ENCODE data around the gene ARRDC3. TPM values are rescaled to one million over a fixed set of nuclear protein-coding genes. Genes with fewer than 3 reads are reported as not detected.

ARRDC3 gene
- total RNA-seq, 4 donors from 2014 or later, result 168 to 289 (median 228) TPM

GRCh38 chr5:91417219-91417618, 34.1 kb upstream of the ARRDC3 start:
- no peaks in the 10 kb centered on the region for H3K9me3 ChIP-seq
- no peaks in the 10 kb centered on the region for H3K36me3 ChIP-seq
- no peaks in the 10 kb centered on the region for H3K27me3 ChIP-seq
- H3K4me3 ChIP-seq (replicated peaks in 1 of 3), result no peak overlapping the region
- no peak for TF ChIP-seq POLR2A (IDR thresholded peaks at IDR 0.05)
- TF ChIP-seq CTCF (IDR thresholded peaks at IDR 0.05), result no peak
- H3K4me1 ChIP-seq, result peaks cover 5 to 9% of the 10 kb centered on the region in 2 donors
- intact Hi-C loops (cut with DNase I), result no loop called here
- no peak overlapping the region for H3K27ac ChIP-seq
- no peak for DNase-seq
- 69 to 74% methylated on average over 3 of the region's 3 CpGs for WGBS, 2 donors

- intact Hi-C loops (cut with DNase I), result no loop called here
- H3K27me3 ChIP-seq, result no peaks in the 10 kb centered on the region
Measured at GRCh38 chr5:91416491-91416890, 33.4 kb upstream of the ARRDC3 start.

GRCh38 chr5:91409304-91409703, 26.2 kb upstream of the ARRDC3 start:
- H3K27ac ChIP-seq, result no peak overlapping the region
- whole genome bisulfite sequencing, 2 donors, result 97 to 100% methylated on average over 1 of the region's 1 CpG

More at GRCh38 chr5:91416491-91416890, 33.4 kb upstream of the ARRDC3 start:
- no peaks in the 10 kb centered on the region for H3K36me3 ChIP-seq
- no peaks in the 10 kb centered on the region for H3K9me3 ChIP-seq
- TF ChIP-seq POLR2A (IDR thresholded peaks at IDR 0.05) (no peak), CTCF (IDR thresholded peaks at IDR 0.05) (no peak)
- H3K4me3 ChIP-seq (replicated peaks in 1 of 3), result no peak overlapping the region
- peaks cover 5 to 9% of the 10 kb centered on the region in 2 donors for H3K4me1 ChIP-seq
- H3K27ac ChIP-seq, result no peak overlapping the region
- no peak for DNase-seq
- WGBS, 2 donors, result 93 to 97% methylated on average over 2 of the region's 2 CpGs

GRCh38 chr5:91408710-91409109, 25.6 kb upstream of the ARRDC3 start:
- H3K27me3 ChIP-seq, result no peaks in the 10 kb centered on the region
- TF ChIP-seq POLR2A (IDR thresholded peaks at IDR 0.05) (no peak), CTCF (IDR thresholded peaks at IDR 0.05) (no peak)
- peaks cover 0 to 3% of the 10 kb centered on the region in 2 donors for H3K4me1 ChIP-seq
- intact Hi-C loops (cut with DNase I), result no loop called here
- H3K36me3 ChIP-seq, result no peaks in the 10 kb centered on the region
- DNase-seq, result no peak
- H3K27ac ChIP-seq, result no peak overlapping the region
- no peaks in the 10 kb centered on the region for H3K9me3 ChIP-seq
- H3K4me3 ChIP-seq (replicated peaks in 1 of 3), result no peak overlapping the region

More at GRCh38 chr5:91409304-91409703, 26.2 kb upstream of the ARRDC3 start:
- no peak for TF ChIP-seq POLR2A (IDR thresholded peaks at IDR 0.05)
- TF ChIP-seq CTCF (IDR thresholded peaks at IDR 0.05), result no peak
- Histone ChIP-seq H3K9me3 (no peaks in the 10 kb centered on the region), H3K36me3 (no peaks in the 10 kb centered on the region), H3K4me1 (no peaks in the 10 kb centered on the region), H3K4me3 (replicated peaks in 1 of 3) (no peak overlapping the region), H3K27me3 (no peaks in the 10 kb centered on the region)
- no peak for DNase-seq
- intact Hi-C loops (cut with DNase I), result no loop called here

- DNase-seq, result no peak
- peaks cover 0 to 10% of the 10 kb centered on the region in 2 donors for H3K4me1 ChIP-seq
- no peaks in the 10 kb centered on the region for H3K9me3 ChIP-seq
- no peaks in the 10 kb centered on the region for H3K27me3 ChIP-seq
- H3K27ac ChIP-seq, result no peak overlapping the region
- H3K4me3 ChIP-seq (replicated peaks in 1 of 3), result no peak overlapping the region
- no peaks in the 10 kb centered on the region for H3K36me3 ChIP-seq
- 85 to 93% methylated on average over 1 of the region's 1 CpG for WGBS, 2 donors
- intact Hi-C loops (cut with DNase I), result no loop called here
- TF ChIP-seq POLR2A (IDR thresholded peaks at IDR 0.05) (no peak), CTCF (IDR thresholded peaks at IDR 0.05) (no peak)
Measured at GRCh38 chr5:91407204-91407603, 24.1 kb upstream of the ARRDC3 start.
